SK-N-DZ (cell line): Measurements from ENCODE around the gene ZNF213. TPM values are rescaled to one million over a fixed set of nuclear protein-coding genes. Genes with fewer than 3 reads are reported as not detected.
A peak's percentile ranks its signal among the peaks of the same experiment; 100 is the strongest.

Experiments
- DNase-seq: peaks from one replicate; pipeline ENCODE4 v3.0.0-alpha.2; 2015; ENCODE audit warnings: low spot score
- polyA plus RNA-seq, 2 experiments: library from polyadenylated mRNA; depleted of rRNA; stranded (reverse); fragments of >200 nt; gene quantifications; 2 replicates each; pipeline ENCODE4 v1.2.3, GENCODE V29; 2014

Gene ZNF213
- 6.1 and 7.0 TPM in 2 replicates for polyA plus RNA-seq (2014; cell fraction: cytosol; rRNA removed)
- polyA plus RNA-seq (2014; cell fraction: nucleus; rRNA removed): 7.0 and 9.3 TPM in 2 replicates

GRCh38 chr16:3134338-3135125, at the start of gene ZNF213:
ZNF213 (plus strand) TSS chr16:3135029; CDS start chr16:3137281, 2,252 bp downstream.
- peak; percentile 98 for DNase-seq

- no peak for DNase-seq
These were observed 48.8 kb upstream of the ZNF213 start for GRCh38 chr16:3085868-3086595.

GRCh38 chr16:3086596-3087242, 48.1 kb upstream of the ZNF213 start:
- no peak for DNase-seq

- DNase-seq: no peak
These were observed 47.3 kb upstream of the ZNF213 start for GRCh38 chr16:3087243-3088235.

- DNase-seq: no peak
These were observed 46.4 kb upstream of the ZNF213 start for GRCh38 chr16:3088450-3088849.

GRCh38 chr16:3088925-3089716, 45.7 kb upstream of the ZNF213 start:
- no peak for DNase-seq

- no peak for DNase-seq
These were observed 44.9 kb upstream of the ZNF213 start for GRCh38 chr16:3089717-3090592.

- DNase-seq: no peak
These were observed 43.3 kb upstream of the ZNF213 start for GRCh38 chr16:3091551-3091950.

- DNase-seq: no peak
These were observed 42.3 kb upstream of the ZNF213 start for GRCh38 chr16:3092501-3092941.

GRCh38 chr16:3094289-3095027, 40.4 kb upstream of the ZNF213 start:
- DNase-seq: no peak

GRCh38 chr16:3095869-3096268, 39.0 kb upstream of the ZNF213 start:
- DNase-seq: no peak

GRCh38 chr16:3096362-3096761, 38.5 kb upstream of the ZNF213 start:
- no peak for DNase-seq

GRCh38 chr16:3097266-3097665, 37.6 kb upstream of the ZNF213 start:
- DNase-seq: no peak

GRCh38 chr16:3098459-3099394, 36.1 kb upstream of the ZNF213 start, which contains the start of gene ZSCAN10:
ZSCAN10 (minus strand) TSS chr16:3099294; CDS start chr16:3092937, 6,357 bp downstream.
- no peak for DNase-seq

GRCh38 chr16:3099395-3099731, 35.5 kb upstream of the ZNF213 start:
- DNase-seq: no peak

- peak; percentile 82 for DNase-seq
These were observed 34.9 kb upstream of the ZNF213 start for GRCh38 chr16:3099732-3100499.
